ENCODE data around the gene MSRB3.

GRCh38 chr12:65511134-65511834 lies 232.8 kb downstream of the MSRB3 start:
- no peak for TF ChIP-seq CTCF (IDR thresholded peaks at IDR 0.05)
- TF ChIP-seq EZH2phosphoT487 (IDR thresholded peaks at IDR 0.05): no peak
- no peak for TF ChIP-seq EZH2 (IDR thresholded peaks at IDR 0.05)
